GM19043 (cell line): ENCODE results near the gene PDS5A.
A peak's percentile ranks its signal among the peaks of the same experiment; 100 is the strongest.
"Not testable (repeated sequence)": the region's sequence is repeated elsewhere in the genome, so short reads cannot be mapped to it uniquely, and the experiment has no call there.

Source experiments
- ATAC-seq: cut with Tn5 transposase; IDR thresholded peaks from one replicate; pipeline ENCODE4 v1.9.1; 2021; ENCODE audit warnings: low read depth; ENCODE audit not compliant: unreplicated experiment

PDS5A gene

DNA sequence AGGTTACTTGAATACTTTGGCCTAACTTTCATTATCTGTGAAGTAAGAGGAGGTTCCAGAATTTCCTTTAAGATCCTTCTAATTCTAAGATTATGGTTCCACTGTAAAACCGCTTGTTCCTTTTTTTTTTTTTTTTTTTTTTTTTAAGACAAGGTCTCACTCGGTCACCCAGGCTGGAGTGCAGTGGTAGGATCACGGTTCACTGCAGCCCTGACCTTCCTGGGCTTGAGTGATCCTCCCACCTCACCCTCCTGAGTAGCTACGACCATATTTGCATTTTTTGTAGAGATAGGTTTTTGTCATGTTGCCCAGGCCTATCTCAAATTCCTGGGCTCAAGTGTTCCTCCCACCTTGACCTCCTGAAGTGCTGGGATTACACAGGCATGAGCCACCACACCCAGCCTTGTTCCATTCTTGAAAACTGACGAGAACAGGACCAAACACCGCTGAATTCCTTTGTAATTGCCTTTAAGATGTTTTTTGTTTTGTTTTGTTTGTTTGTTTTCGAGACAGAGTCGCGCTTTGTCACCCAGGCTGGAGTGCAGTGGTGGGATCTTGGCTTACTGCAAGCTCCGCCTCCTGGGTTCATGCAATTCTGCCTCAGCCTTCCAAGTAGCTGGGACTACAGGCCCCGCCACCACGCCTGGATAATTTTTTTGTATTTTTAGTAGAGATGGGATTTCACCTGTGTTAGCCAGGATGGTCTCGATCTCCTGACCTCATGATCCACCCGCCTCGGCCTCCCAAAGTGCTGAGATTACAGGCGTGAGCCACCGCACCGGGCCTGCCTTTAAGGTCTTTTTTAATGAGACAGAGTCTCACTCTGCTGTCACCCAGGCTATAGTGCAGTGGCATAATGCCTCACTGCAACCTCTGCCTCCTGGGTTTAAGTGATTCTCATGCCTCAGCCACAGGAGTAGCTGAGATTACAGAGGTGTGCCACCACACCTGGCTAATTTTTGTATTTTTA lies 6.8 kb downstream of the PDS5A start:
- ATAC-seq = no peak

DNA sequence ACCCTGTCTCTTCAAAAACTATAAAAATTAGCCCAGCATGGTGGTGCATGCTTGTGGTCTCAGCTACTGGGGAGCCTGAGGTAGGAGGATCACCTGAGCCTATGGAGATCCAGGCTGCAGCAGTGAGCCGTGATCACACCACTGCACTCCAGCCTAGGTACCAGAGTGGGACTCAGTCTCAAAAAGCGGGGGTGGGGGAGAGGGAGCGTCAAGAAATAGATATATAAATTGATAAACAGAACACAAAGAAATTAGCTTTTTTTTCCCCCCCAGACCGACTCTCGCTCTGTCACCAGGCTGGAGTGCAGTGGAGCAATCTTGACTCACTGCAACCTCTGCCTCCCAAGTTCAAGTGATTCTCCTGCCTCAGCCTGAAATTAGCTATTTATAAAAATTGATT lies 14.1 kb downstream of the PDS5A start:
- no peak for ATAC-seq

GRCh38 chr4:39961311-39961877 lies 16.3 kb downstream of the PDS5A start:
- no peak for ATAC-seq

DNA sequence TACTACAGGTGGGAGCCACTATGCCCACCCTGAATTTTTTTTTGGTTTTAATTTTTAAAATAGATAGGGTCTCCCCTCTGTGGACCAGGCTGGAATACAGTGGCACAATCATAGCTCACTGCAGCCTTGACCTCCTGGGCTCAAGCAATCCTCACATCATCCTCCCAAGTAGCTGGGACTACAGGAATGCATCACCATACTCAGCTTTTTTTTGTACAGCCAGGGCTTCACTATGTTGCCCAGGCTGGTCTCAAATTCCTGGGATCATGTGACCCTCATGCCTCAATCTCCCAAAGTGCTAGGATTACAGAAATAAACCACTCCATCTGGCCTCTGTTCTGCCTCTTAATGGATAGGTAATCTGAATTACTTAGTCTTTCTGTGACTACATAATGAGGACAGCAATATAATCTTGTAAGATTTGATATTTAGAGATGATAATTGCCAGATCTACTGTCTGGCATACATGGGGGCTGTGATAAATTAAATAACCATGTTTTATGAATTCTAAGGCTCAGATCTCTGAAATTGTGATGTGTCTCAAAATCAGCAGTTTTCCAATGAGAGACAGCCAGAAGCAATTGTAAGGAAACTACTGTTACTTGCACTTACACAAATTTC lies 26.7 kb downstream of the PDS5A start:
- no peak for ATAC-seq

DNA sequence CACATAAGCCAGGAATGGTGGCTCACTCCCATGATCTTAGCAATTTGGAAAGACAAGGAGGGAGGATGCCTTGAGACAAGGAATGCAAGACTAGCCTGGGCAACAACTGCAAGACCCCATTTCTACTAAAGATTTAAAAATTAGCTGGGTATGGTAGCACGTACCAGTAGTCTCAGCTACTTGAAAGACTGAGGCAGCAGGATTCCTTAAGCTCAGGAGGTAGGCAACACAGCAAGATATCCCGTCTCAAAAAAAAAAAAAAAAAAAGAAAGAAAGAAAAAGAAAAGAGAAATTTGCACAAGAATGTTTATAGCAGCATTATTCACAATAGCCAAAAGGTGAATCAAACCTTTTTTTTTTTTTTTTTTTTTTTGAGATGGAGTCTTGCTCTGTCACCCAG lies 29.7 kb downstream of the PDS5A start:
- ATAC-seq = no peak

- no peak for ATAC-seq
Measured at GRCh38 chr4:39947417-39947816, 30.3 kb downstream of the PDS5A start.

DNA sequence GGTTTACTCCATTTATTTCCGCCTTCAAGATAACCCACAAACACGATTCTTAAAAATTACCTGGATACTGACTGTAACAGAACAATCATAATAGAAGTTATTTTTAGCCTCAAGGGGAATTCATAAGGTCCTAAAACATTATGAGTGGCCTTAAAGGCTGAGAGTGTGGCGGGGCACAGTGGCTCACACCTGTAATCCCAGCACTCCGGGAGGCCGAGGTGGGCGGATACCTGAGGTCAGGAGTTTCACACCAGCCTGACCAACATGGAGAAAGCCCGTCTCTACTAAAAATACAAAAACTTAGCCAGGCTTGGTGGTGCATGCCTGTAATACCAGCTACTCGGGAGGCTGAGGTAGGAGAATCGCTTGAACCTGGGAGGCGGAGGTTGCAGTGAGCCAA lies 33.5 kb downstream of the PDS5A start:
- ATAC-seq = not testable (repeated sequence)

DNA sequence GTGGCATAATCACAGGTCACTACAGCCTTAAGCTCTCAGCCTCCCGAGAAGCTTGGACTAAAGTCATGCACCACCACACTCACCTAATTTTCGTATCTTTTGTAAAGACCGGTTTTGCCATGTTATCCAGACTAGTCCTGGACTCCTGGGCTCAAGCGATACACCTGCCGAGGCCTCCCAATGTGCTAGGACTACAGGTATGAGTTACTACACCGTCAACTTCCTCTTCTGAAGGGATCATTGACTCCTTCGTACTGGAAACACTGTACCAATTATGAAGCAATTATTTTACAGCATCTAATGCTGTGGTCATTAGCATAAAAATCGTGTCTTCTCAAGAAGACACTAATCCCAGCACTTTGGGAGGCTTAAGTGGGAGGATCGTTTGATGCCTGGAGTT lies 35.2 kb downstream of the PDS5A start:
- no peak for ATAC-seq

DNA sequence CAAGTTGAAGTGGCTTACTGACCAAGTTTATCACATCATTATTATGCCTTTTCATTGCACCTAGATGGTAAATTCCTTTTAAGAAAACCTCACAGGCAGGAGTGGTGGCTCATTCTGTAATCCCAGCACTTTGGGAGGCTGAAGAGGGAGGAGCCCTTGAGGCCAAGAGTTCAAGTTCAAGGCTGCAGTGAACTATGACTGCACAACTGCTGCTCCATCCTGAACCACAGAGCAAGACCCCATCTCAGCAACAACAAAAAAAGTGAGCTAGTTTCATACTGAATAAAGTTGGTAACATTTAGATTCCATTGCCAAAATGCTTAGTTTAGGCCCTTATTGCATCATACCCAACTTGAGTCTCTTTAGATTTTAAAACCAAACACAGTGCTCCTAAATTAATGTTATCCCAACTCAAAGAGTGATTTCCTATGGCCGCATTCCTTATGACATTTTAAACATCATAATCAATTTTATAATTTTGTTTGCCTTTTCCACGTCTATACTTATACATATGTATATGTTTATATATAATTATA lies 36.0 kb downstream of the PDS5A start:
- ATAC-seq = no peak

DNA sequence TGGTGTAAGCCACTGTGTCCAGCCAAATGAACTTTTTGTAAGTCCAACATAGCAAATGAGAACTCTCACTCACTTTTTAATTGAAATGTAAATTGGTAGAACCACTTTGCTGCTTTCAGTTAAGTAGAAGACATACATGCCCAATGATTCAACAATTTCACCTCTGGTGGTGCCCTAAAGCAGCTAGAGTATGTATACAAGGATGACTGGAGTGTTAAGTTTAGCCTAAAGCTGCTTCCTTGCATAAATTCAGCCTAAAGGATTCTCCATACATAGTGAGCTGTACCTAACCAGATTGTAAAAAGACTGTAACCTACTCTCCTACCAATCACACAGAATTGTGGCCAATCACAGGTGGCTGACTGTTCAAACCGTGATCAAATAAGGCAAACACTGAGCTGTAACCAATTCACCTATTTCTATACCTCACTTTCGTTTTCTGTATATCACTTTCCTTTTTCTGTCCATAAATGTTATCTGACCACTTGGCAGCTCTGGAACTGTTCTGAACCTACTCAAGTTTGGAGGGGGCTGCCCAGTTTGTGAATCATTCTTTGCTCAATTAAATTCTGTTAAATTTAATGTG lies 39.9 kb downstream of the PDS5A start:
- no peak for ATAC-seq

DNA sequence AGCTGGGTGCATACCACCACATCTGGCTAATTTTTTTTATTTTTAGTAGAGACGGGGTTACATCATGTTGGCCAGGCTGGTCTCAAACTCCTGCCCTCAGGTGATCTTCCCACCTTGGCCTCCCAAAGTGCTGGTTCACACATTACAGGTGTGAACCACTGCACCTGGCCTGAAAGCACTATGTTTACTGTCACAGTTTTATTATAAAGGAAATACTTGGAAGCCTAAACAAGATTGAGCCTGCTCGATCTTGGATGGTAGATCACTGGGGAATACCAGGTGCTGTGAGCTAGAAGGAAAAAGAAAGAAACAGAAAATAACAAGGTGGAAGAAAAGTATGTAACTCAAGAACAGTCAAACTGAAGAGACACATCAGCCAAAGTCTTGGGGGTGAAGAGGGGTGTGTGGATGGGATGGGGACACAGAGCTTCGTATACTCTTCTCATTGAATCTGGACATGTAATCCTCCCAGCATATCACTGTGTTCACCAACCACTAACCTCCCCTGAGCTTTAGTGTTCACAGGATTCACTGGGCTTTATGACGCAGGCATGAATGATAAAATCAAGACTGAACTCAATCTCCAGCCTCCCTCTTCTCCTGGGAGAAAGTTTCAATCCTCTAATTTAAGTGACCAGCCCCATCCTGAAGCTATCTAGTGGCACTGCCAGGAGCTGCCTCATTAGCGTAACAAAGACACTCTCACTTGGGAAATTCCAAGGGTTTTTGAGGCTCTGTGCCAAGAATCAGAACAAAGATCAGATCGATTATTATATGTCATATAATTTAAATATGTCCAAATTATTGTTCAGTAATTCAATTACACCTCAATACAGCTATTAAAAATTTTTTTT lies 40.9 kb downstream of the PDS5A start:
- no peak for ATAC-seq

- ATAC-seq = no peak
Measured at GRCh38 chr4:39933671-39934590, 43.8 kb downstream of the PDS5A start.

- ATAC-seq = peak; percentile 43
Measured at GRCh38 chr4:39932776-39933402, 44.8 kb downstream of the PDS5A start.

GRCh38 chr4:39931441-39931901 lies 46.2 kb downstream of the PDS5A start:
- ATAC-seq = no peak

GRCh38 chr4:39928538-39928937 lies 49.2 kb downstream of the PDS5A start:
- no peak for ATAC-seq

DNA sequence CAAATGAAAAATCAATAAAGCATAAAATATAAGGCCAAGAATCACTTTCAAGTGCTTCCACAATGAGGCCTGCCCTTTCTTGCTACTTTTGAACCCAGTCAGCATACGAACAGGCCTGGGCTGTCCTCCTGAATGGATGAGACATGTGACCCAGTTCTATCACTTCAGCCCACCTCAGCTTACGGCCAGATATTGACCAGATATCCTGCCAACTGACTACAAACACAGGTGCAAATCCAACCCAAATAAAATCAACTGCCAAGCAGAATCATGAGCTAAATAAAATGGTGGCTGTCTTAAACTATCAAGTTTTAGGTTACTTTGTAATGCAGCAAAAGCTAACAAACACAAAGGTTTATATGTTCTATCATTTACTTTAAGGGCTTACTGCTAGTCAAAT lies 53.7 kb downstream of the PDS5A start:
- no peak for ATAC-seq

- ATAC-seq = no peak
Measured at GRCh38 chr4:39922399-39922798, 55.3 kb downstream of the PDS5A start.

DNA sequence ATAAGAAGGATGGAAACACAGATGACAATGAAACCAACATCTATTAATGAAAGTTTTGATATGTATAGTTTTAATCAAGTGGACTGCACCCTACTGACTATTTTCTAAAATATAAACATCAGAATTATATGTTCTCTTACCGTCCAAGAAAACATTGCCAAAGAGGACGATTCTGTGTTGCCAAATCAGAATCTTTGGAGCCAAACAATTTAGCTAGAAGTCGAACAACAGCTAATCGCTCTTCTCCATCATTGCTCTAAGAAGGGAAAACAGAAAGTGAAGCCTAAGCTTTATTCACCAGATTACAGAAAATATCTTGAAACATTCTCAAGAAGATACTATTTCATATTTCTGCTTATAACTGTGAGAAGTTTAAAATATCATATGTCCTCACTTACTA lies 64.2 kb downstream of the PDS5A start:
- ATAC-seq = no peak
